ENCODE data around the gene PARL.

DNA sequence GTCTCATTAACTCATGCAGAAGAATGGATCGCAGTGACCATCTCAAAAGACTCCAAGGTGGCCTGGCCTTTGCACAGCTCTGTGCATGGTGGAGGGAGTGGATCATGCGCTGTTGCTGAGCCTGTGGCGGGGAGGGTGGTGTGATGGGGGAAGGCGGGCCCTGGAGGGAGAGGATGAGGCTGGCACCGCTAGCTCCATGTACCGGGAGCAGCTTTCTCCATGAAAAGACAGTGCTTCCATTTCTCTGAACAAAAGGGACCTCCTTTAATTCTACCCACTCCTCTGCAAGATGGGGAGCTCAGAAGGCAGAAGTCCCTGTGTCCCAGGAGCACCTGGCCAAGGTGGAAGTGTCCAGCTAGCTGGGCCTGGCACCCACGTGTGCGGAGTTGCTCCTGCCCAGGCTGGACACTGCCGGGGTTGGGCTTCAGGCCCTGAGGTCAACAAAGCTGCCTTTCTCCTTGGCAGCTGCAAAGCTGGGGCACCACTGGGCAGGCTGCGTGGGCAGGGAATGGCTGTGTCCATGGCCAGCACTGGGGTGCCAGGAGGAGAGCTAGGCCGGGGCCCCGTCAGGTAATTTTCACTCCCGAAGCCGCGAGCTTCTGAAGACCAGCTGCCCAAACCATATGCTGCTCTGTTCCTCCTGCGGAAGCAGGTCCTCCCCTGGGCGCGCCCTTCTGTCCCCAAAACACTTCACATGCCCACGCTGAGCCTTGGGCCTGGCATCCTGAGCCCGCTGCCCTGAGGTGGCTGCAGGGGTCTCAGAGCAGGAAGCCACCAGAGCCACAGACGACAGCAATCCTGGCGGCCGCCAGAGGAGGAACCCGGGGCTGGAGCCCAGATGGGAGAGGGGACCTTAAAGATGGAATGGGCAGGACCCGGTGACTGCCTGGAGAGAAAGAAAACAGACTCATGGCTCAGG is 65.7 kb downstream of the PARL start:
- TF ChIP-seq, protein P1, sequence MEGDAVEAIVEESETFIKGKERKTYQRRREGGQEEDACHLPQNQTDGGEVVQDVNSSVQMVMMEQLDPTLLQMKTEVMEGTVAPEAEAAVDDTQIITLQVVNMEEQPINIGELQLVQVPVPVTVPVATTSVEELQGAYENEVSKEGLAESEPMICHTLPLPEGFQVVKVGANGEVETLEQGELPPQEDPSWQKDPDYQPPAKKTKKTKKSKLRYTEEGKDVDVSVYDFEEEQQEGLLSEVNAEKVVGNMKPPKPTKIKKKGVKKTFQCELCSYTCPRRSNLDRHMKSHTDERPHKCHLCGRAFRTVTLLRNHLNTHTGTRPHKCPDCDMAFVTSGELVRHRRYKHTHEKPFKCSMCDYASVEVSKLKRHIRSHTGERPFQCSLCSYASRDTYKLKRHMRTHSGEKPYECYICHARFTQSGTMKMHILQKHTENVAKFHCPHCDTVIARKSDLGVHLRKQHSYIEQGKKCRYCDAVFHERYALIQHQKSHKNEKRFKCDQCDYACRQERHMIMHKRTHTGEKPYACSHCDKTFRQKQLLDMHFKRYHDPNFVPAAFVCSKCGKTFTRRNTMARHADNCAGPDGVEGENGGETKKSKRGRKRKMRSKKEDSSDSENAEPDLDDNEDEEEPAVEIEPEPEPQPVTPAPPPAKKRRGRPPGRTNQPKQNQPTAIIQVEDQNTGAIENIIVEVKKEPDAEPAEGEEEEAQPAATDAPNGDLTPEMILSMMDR (IDR thresholded peaks at IDR 0.05): no peak
- no peak for TF ChIP-seq POLR2AphosphoS5 (IDR thresholded peaks at IDR 0.05)
- TF ChIP-seq POLR2A (IDR thresholded peaks at IDR 0.05): no peak
